Epithelial cell of prostate (primary cell): ENCODE results near the gene DCAKD.

ENCODE experiments used
- DNase-seq: peaks from one replicate; pipeline ENCODE4 v3.0.0-alpha.2; 2011; ENCODE audit warnings: low read depth, low spot score
- H3K27ac ChIP-seq: fragments of 450-650 bp; 2 replicates; pipeline ENCODE4 v1.5.1; 2017; ENCODE audit warnings: mild to moderate bottlenecking

The DCAKD gene

DNA sequence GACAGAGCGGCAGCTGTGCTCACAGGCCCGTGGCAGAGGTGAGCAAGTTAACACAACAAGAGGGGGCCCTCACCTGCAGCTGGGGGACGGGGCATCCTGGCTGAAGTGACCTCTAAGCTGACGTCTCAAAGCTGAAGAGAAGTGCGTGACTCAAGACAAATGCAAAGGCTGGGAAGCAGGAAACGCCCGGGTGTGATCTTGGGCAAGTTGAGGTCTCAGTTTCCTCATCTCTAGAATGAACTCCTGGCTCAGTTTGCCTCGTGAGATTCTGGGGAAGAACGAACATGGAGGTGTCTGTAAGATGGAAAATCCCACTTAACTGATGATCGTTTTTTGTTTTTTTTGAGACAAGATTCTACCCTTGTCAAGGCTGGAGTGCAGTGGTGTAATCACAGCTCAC lies 43.2 kb downstream of the DCAKD start:
- H3K27ac ChIP-seq: no peak overlapping the region
- DNase-seq: no peak

DNA sequence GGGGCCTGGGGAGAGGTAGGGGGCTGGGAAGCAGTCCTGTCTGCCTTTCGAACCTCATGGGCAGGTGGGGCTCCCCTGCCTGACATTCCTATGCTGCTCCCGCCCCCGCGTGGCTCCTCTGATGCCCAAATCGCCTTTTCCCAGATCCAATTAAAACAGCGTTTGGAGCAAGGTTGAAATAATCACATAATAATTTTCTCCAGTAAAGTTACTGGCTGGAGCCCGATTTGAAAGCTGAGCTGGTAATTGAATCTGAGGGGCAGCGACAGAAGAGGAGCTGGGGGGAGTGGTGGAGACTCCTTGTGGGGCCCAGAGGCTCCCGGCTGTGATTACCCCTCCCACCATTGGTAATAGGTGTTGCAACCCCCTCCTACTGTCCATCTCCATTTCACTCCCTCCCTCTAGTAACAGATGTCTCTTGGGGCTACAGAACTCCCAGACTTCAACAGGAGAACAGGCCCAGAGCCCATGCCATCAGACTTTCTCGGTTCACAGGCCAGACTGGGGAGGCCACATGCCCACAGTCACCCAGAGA lies 44.4 kb downstream of the DCAKD start:
- no peak overlapping the region for H3K27ac ChIP-seq
- DNase-seq: no peak

DNA sequence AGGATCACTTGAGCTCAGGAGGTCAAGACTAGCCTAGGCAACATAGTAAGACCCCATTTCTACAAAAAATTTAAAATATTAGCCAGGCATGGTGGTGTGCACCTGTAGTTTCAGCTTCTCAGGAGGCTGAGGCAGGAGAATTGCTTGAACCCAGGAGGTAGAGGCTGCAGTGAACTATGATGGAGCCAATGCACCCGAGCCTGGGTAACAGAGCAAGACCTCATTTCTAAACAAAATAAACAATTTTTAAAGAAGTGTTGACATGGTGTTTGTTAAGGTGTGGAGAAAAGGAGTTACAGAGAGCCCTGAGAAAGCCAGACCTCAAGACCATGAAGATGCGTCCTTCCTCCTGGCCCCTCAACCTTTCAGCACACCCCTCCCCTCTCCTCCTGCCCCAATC lies 45.7 kb downstream of the DCAKD start:
- H3K27ac ChIP-seq: no peak overlapping the region
- DNase-seq: no peak

DNA sequence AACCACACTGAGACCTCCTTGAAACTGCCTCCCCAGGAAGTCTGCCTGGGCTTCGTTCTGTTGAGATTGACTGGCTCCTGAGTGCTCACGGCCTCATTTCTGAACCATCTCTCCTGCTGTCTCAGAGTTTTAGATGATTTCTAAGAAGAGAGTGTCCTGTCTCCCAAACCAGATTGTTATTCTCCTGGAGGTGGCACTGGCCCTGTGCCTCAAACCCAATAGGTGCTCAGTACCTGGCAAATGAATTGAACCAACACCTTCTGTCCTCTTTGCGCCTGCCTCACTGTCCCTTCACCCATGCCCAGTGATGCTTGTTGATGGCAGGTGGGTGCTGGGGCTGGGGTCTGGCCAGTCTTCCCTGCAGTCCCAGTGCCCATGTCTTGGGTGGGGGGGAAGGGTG lies 47.0 kb downstream of the DCAKD start:
- no peak for DNase-seq
- no peak overlapping the region for H3K27ac ChIP-seq

DNA sequence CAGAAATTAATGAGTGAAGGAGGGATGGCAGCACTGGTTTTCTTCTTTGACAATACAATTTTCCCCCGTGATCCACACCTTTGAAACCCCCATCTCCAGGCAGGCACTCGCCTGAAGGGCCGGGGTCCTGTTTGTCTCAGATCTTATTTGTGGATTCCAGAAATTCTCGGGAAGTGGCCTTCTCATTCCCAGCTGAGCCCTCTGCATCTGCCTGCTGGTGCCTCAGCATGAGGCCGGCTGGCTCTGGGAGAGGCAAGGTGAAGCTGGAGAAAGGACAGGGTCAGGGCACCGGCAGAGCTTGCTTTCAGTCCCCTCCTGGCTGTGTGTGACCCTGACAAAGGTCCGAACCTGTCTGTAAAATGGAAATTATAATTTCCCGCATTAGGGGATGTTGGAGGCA lies 47.6 kb downstream of the DCAKD start:
- H3K27ac ChIP-seq: no peak overlapping the region
- no peak for DNase-seq

DNA sequence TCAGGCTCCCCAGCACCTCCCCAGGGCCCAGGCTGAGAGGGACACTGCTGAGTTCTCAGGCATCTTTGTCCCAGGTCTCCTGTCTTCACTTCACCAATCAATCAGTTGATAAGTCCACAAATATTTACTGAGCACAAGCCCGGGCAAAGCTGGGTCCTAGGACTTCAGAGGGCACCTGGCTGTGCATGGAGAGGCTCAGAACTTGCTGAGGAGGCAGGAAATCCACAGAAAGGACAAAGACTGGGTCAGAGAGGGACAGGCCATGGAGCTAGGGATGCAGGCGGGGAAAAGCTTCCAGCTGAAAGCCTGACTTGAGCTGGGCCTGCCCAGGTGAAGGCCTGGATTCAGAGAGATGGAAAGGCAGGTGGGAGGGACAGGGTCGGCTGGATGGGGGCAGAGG lies 50.1 kb downstream of the DCAKD start:
- DNase-seq: no peak
- no peak overlapping the region for H3K27ac ChIP-seq

DNA sequence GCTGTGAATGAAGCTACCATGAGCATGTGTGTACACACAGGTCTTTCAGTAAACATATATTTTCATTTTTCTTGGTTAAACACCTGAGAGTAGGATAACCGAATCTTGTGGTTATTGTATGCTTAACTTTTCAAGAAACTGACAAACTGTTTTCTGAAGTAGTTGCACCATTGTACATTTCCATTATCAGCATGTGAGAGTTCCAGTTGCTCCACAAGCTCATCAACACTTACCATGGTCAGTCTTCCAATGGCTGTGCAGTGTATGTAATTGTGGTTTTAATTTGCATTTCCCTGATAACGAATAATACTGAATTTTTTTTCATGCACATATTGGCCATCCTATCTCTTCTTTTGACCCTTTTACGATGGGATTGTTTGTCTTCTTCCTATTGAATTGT lies 52.0 kb downstream of the DCAKD start:
- DNase-seq: no peak
- H3K27ac ChIP-seq: no peak overlapping the region

DNA sequence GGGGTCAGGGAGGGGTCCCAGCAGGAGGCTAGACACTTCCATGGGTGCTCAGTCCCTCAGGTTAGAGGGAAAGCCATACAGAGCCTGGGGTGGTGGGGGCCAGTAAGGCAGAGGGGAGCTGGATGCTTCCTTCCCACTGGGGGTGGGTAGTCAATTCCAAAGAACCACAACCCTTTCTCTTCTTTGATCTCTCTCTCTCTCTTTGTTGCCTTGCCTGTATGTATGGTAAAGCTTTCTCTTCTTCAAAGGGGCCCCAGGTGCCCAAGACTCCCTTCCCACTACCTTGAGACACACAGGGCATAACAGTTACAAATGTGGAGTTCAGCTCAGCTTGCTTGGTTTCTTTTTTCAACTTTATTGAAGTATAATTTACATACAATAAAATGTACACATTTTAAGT lies 52.8 kb downstream of the DCAKD start:
- no peak overlapping the region for H3K27ac ChIP-seq
- DNase-seq: no peak

DNA sequence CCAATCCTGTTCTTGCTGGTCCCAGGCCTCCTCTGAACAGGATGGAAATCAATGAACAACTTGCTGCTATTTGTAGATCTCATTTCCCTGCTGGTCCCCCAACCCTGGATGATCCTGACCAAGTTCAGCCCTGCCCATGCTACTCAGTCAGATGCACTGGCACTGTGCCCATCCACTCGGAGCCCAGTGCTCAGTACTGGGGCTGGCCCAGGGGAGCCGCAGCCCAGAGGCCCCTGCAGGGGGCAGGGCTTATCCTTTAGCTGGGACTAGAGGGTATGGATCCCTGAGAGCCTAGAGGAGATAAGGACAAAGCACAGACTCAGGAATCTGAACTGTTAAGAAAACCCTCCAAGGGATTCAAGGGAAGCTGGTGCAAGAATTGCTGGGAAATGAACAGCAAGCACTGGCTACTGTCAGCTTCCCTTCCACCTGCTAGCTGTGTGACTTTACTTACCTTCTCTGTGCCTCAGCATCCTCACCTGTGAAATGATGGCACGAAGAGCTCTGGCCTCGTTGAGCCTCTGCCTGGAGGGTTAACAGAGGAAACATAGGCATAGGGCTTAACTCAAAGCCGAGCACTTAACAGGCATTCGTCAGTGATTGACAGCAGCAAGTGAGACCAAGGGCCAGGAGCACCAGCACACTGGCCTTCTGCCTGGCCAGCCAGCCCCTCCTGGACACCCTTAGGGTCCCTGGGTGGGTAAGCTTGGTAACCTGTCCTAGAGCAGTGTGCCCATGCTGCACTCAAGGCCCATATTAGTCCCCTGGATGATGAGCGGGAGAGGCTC lies 53.5 kb downstream of the DCAKD start:
- DNase-seq: no peak
- H3K27ac ChIP-seq: no peak overlapping the region

DNA sequence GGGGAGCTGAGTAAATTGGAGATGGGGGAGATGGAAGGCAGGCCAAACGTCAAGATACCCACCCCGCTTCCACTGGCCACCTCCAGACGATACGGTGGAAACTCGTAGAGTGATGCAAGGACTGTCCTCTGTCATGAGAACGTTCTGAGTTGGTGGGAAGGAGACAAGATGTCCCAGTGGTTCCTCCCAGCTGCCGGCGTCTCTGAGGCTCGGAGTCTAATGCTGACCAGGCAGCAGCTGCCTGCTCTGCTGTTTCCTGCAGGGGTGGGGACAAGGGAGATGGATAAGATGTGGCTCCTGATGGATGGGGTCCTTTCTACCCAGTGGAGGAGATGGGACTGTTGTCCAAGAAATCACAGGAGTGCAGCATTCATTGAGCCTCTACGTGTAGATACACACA lies 55.1 kb downstream of the DCAKD start:
- no peak for DNase-seq
- no peak overlapping the region for H3K27ac ChIP-seq

DNA sequence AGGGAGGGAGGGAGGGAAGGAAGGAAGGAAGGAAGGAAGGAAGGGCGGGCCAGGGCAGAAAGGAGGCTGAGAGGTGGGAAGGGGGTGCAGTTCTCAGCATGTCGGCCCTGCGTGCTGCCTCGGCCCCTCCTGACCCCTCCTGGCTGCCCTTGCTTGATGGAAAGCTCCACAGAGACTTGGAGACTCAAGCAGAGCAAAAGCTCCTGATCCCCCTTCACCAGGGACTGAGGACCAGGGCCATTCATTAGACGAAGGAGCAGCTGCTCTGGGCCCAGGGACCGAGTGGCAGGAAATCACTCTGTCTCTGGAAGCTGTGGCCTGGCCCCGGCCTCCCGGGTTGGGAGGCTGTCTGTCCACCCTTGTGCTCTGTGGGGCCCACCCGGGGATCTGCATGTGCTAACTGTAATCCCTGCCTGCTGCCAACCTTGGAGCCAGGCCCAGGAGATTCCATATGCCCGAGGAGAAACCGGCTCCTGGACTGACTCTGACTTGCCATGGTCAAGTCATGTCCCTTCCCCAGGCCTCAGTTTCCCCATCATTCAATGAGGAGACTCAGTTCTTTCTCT lies 55.9 kb downstream of the DCAKD start:
- no peak for DNase-seq
- no peak overlapping the region for H3K27ac ChIP-seq

DNA sequence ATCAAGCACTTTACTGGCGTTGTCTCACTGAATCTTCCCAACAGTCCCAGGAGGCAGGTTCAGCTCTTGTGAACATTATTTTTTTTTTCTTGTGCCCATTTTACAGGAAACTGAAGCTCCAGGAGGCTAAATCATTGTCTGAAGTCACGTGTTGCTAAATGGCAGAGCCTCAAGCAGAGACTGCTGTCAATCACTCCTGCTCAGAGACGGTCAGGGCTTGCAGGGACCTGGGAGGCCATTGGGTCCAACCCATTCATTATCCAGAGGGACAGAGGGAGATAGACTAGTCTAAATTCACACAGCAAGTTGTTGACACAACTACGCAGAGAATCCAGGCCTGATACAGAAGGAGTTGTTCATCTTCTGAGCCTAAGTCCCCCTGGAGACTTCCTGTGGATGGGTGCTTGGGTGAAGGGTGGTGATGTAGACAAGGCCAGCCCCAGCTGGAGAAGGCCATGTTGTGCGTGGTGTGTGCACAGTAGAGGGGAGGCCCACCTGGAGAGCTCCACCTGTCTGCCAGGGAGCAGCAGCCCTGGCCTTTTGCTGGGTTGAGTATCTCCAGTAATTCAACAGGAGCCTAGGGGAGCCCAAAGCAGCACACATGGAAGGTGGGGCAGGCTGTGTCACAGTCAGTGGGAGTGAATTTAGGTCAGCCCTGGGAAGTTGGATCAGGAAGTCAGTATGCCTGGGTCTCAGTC lies 59.0 kb downstream of the DCAKD start:
- H3K27ac ChIP-seq: no peak overlapping the region
- DNase-seq: no peak

DNA sequence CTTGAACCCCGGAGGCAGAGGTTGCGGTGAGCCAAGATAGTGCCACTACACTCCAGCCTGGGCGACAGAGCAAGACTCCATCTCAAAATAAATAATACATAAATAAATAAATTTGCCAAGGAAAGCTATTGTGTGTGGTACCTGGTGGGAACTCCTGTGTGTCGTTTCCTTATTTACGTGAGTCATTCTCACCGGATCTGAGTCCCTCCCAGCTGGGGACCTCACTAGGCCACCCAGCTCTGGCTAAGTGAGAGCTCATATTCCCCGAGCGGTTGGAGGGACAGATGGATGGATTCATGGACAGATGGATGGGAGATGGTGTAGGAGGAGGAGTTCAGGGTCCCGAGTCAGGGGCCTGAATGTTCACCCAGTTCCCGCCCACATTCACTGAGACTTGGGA lies 60.4 kb downstream of the DCAKD start:
- no peak overlapping the region for H3K27ac ChIP-seq
- DNase-seq: no peak

DNA sequence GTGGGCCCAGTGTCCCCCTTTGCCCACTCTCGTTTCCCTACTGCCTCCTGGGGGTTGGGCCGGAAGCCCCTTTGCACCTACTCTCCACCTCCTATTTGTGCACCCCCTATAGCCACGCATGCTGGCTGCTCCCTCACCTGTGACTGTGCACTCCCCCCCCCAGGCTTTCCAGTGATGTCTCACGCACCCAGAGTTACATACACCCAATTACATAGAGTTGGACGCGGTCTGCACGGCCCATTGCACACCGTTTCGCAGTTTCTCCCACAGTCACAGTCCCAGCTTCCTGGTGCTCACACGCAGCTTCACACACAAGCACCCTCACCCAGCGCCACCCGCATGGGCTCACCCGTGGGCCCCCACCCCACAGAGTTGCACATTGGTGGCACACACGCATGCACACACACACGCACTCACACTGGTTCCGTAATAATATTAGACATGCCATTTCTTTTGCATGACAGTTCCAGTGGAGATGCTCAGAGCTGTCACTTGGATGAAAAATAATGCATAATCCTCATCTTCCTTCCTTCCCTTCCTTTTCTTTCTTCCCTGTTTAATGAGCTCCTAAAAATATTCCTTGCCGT lies 61.8 kb downstream of the DCAKD start:
- no peak overlapping the region for H3K27ac ChIP-seq
- DNase-seq: no peak

DNA sequence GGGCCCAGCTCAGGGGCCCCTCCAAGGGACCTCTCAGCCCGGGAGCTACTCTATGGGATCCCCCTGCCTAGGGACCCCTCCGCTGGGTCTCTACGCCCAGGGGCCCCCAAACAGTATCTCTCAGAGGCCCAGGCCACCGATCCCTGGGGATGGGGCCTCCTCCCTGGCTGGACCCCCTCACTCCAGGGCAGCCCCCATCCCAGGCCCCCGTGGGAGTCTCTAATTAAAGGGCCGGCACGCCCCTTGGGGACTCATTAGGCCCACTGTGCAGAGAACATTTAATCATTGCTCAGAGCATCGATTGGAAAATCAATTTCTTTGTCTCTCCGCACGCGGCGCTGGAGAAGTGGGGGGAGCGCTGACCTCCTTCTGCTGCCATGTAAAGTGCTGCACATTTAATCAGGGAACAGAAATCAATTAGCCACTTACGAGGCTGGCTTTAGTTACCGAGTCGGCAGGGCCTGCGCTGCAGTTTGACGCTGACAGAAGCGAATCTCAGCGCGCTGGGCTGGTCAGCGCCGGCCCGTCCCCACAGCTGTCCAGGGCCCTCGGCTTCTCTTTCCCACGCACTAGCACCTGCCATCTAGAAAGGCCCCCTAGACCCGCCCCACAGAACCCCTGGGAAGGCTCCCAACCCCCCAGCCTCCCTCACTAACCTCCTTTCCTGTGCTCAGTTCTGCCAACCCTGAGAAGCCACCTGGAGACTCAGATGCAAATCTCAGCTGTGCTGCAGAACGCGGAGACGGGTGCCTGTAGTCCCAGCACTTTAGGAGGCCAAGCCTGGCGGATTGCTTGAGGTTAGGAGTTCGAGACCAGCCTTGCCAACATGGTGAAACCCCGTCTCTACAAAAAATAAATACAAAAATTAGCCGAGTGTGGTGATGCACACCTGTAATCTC lies 63.1 kb downstream of the DCAKD start:
- no peak for DNase-seq
- no peak overlapping the region for H3K27ac ChIP-seq

DNA sequence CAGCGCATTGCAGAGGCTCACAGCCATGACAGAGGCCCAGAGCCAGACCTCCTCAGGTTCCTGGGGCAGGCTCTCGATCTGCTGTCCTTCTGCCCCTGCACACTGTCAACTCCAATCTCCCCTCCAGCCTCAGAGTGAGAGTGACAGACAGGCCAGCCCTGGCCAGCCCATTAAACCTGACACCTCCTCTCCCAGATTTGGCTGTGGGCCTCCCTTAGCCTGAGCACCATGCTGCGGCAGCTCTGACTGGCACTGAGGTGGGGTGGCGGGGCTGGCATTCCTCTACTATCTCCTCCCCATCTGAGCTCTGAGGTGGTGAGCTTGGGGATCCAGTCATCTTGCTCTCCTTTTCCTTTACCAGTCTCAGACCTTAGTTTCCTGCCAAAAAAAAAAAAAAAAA lies 67.9 kb downstream of the DCAKD start:
- no peak overlapping the region for H3K27ac ChIP-seq
- no peak for DNase-seq

DNA sequence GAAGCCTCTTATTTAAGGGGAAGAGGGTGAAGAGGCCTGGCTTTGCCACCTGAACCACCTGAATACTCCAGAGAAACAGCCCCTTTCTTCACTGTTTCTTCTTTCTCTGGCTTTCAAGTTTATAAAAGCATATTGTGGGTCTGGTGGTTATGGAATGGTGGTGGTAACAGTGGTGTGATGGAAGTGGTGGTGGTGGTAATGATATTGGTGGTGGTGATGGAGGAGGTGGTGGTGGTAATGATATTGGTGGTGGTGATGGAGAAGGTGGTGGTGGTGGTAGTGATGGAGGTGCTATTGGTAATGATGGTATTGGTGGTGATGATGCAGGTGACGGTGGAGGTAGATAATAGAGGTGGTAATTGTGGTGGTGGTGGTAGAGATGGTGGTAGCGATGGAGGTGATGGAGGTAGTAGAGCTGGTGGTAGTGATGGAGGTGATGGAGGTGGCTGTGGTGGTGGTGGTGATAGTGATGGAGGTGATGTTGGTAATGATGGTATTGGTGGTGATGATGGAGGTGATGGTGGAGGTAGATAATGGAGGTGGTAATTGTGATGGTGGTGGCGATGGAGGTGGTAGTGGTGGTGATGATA lies 69.2 kb downstream of the DCAKD start:
- H3K27ac ChIP-seq: no peak overlapping the region
- DNase-seq: no peak

DNA sequence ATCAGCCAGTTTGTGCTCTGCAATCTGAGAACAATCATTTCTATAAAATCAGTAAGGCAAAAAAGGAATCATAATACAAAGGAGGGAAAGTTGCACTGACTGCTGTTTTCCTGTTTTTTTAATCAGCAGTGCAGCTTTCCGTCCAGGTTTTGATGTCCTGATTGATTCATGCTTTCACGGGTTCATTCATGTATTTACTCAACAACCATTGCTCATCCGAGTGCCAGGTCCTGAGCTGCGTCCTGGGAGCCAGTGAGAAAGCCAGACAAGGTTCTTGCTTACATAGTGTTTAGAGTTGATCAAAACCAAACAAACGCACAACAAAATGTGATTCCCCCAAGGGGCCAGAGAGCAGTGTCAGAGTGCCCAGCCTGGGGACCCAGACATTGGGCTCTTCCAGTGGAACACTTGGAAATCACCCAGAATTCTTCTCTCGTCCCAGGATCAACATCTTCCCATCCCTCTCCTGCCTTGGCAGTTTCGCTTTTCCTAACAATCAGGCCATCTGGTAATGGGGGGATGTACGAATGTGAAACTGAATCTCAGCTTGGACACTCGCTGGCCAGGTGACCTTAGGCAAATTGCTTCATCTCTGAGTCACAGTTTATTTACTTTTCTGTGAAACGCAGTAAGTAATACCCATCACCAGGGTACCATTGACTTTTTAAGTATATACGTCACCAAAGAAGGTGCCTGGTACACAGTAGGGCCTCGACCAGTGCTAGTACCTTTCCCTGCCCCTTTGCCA lies 70.0 kb downstream of the DCAKD start:
- peak; percentile 65 for DNase-seq

DNA sequence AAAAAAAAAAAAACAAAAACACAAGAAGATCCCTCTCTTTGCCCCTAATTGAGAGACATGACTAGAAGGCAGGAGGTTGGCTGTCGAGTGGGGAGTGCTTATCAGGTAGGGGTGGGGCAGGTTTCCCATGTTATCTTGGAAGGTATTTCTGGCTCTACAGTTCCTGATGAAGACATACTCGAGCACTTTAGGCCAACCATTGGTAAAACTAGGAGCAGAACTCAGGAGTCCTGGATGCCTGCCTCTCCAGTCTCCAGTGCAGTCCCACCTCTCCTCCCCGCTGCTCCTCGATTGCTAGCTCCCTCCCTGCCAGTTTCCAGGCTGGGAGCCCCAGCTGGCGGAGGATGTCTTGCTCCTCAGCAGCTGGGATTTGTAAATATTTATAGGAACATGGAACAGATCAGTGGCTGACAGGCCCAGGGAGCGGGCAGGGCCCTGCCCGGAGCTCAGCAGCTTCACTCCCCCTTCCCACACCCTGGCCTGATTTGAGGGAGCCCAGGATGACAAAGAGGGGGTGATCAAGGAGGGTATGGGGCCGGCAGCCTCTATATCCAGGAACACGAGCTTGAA lies 71.9 kb downstream of the DCAKD start:
- H3K27ac ChIP-seq: no peak overlapping the region
- DNase-seq: no peak

More for the DNA sequence above, 70.0 kb downstream of the DCAKD start:
- H3K27ac ChIP-seq: peak overlapping the region; percentile 86
